ENCODE measurements around the gene CTBP1.

Gene CTBP1

GRCh38 chr4:1210971-1211370 lies 38.0 kb downstream of the CTBP1 start:
- H3K36me3 ChIP-seq, result peaks cover 59% of the 10 kb centered on the region
- DNase-seq, result no peak
- no peak for TF ChIP-seq CTCF (IDR thresholded peaks at IDR 0.05; ENCODE audit: low read depth, low read length)
- H3K4me3 ChIP-seq (ENCODE audit: low read depth, low read length), result no peak overlapping the region
- no peaks in the 10 kb centered on the region for H3K9me3 ChIP-seq (ENCODE audit: severe bottlenecking)
- no peaks in the 10 kb centered on the region for H3K27me3 ChIP-seq (ENCODE audit: insufficient read depth, low read depth, severe bottlenecking)
- H3K27ac ChIP-seq, result peak overlapping the region; percentile 95

GRCh38 chr4:1210241-1210841 lies 38.6 kb downstream of the CTBP1 start:
- TF ChIP-seq CTCF (IDR thresholded peaks at IDR 0.05; ENCODE audit: low read depth, low read length), result no peak
- DNase-seq, result no peak
- Histone ChIP-seq H3K4me3 (ENCODE audit: low read depth, low read length) (no peak overlapping the region), H3K27me3 (ENCODE audit: insufficient read depth, low read depth, severe bottlenecking) (no peaks in the 10 kb centered on the region), H3K27ac (peak overlapping the region; percentile 95), H3K9me3 (ENCODE audit: severe bottlenecking) (no peaks in the 10 kb centered on the region), H3K36me3 (peaks cover 53% of the 10 kb centered on the region)

- Histone ChIP-seq H3K9me3 (ENCODE audit: severe bottlenecking) (no peaks in the 10 kb centered on the region), H3K4me3 (ENCODE audit: low read depth, low read length) (no peak overlapping the region), H3K27ac (peak overlapping the region; percentile 95), H3K36me3 (peaks cover 48% of the 10 kb centered on the region), H3K27me3 (ENCODE audit: insufficient read depth, low read depth, severe bottlenecking) (no peaks in the 10 kb centered on the region)
- no peak for TF ChIP-seq CTCF (IDR thresholded peaks at IDR 0.05; ENCODE audit: low read depth, low read length)
- peak; percentile 73 for DNase-seq
These were observed 39.1 kb downstream of the CTBP1 start for GRCh38 chr4:1209821-1210220.

GRCh38 chr4:1208970-1209704 lies 39.8 kb downstream of the CTBP1 start:
- TF ChIP-seq CTCF (IDR thresholded peaks at IDR 0.05; ENCODE audit: low read depth, low read length), result peak; percentile 5; the same call in 1 of the 2 replicates
- DNase-seq, result peak; percentile 90
- Histone ChIP-seq H3K36me3 (peaks cover 48% of the 10 kb centered on the region), H3K4me3 (ENCODE audit: low read depth, low read length) (no peak overlapping the region), H3K27ac (peak overlapping the region; percentile 95), H3K9me3 (ENCODE audit: severe bottlenecking) (no peaks in the 10 kb centered on the region), H3K27me3 (ENCODE audit: insufficient read depth, low read depth, severe bottlenecking) (no peaks in the 10 kb centered on the region)

GRCh38 chr4:1208266-1208961 lies 40.5 kb downstream of the CTBP1 start:
- TF ChIP-seq CTCF (IDR thresholded peaks at IDR 0.05; ENCODE audit: low read depth, low read length), result no peak
- H3K27me3 ChIP-seq (ENCODE audit: insufficient read depth, low read depth, severe bottlenecking), result no peaks in the 10 kb centered on the region
- peaks cover 40% of the 10 kb centered on the region for H3K36me3 ChIP-seq
- H3K4me3 ChIP-seq (ENCODE audit: low read depth, low read length), result no peak overlapping the region
- peak overlapping the region; percentile 95 for H3K27ac ChIP-seq
- peak; percentile 38 for DNase-seq
- no peaks in the 10 kb centered on the region for H3K9me3 ChIP-seq (ENCODE audit: severe bottlenecking)
